Muscle of back (tissue), 11 donors: ENCODE data around the gene MAP2K7. TPM values are rescaled to one million over a fixed set of nuclear protein-coding genes. Genes with fewer than 3 reads are reported as not detected.
A peak's percentile ranks its signal among the peaks of the same experiment; 100 is the strongest.
"Not testable (repeated sequence)": the region's sequence is repeated elsewhere in the genome, so short reads cannot be mapped to it uniquely, and the experiment has no call there.

Experiments used
- DNase-seq, 3 donors: peaks; one replicate each; pipeline versions ENCODE4 v3.0.0 to v3.0.0-alpha.2; 2013
- polyA plus RNA-seq, 10 donors: library from polyadenylated mRNA; unstranded; fragments of 120-200 nt; gene quantifications; one replicate each; pipeline ENCODE4 v1.2.1, GENCODE V29; 2013; ENCODE audit not compliant: insufficient read length in 10 of 10

The MAP2K7 gene
- polyA plus RNA-seq, 10 donors, result 14.9 to 24.6 (median 20.6) TPM

DNA sequence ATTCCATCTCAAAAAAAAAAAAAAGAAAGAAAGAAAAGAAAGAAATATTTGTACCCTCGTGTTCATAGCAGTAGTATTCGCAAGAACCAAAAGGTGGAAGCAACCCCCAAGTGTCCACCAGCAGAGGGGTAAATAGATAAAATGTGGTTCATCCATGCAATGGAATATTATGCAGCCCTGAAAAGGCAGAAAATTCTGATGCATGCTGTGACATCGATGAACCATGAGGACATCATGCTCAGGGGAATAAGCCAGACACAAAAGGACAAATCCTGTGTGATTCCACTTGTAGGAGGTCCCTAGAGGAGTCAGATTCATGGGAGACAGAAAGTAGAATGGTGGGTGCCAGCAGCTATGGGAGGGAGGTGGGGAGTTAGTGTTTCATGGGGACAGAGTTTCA lies 21.8 kb upstream of the MAP2K7 start:
- DNase-seq, result no peak

DNA sequence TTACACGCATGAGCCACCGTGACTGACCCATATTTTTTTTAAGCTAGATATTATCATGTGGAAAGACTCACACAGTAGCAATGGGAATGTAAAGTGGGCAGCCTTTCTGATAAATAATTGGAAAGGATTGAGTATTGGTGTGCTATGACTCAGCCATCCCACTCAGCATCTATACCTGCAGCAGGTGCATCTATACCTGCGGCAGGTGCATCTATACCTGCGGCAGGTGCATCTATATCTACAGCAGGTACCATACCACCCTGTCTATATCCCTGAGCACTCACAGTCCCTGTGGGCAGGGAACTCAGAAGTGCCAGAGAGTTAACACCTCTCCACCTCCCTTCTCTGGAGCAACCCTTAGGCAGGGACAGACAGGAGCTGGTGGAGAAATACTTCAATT lies 20.6 kb upstream of the MAP2K7 start:
- DNase-seq, result no peak

DNA sequence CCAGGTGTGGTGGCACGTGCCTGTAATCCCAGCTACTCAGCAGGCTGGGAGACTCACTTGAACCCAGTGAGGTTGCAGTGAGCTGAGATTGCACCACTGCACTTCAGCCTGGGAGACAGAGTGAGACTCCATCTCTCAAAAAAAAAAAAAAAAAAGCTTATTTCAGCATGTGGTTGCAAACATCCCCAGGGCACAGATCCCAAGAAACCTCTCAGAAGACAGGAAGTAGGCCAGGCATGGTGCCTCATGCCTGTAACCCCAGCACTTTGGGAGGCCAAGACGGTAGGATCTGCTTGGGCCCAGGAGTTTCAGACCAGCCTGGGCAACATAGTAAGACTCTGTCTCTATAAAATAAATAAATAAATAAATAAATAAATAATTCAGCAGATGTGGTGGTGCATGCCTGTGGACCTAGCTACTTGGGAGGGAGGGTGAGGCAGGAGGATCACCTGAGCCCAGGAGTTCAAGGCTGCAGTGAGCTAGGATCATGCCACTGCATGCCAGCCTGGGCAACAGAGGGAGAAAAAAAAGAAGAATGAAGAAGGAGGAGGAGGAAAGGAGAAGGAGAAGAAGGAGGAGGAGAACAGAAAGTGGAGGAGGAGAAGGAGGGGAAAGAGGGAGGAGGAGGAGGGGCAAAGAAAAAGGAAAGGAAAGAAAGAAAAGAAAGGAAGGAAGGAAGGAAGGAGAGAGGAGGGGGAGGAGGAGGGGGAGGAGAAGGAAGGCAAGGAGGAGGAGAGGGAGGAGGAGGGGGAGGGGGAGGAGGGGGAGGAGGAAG lies 19.7 kb upstream of the MAP2K7 start:
- DNase-seq, result no peak

DNA sequence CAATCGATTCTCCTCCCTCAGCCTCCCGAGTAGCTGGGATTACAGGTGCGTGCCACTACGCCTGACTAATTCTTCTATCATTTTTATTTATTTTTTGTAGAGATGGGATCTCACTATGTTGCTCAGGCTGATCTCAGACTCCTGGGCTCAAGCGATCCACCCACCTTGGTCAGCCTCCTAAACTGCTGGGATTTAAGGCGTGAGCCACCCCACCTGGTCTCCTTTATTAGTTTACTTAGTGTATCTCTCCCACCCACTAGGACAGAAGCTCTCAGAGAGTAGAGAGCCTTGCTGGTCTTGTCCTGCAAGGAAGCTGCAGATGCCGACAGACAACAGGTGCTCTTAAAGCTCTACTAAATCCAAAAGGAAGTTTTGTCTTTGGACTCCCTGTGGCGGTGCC lies 17.9 kb upstream of the MAP2K7 start:
- DNase-seq, result no peak

DNA sequence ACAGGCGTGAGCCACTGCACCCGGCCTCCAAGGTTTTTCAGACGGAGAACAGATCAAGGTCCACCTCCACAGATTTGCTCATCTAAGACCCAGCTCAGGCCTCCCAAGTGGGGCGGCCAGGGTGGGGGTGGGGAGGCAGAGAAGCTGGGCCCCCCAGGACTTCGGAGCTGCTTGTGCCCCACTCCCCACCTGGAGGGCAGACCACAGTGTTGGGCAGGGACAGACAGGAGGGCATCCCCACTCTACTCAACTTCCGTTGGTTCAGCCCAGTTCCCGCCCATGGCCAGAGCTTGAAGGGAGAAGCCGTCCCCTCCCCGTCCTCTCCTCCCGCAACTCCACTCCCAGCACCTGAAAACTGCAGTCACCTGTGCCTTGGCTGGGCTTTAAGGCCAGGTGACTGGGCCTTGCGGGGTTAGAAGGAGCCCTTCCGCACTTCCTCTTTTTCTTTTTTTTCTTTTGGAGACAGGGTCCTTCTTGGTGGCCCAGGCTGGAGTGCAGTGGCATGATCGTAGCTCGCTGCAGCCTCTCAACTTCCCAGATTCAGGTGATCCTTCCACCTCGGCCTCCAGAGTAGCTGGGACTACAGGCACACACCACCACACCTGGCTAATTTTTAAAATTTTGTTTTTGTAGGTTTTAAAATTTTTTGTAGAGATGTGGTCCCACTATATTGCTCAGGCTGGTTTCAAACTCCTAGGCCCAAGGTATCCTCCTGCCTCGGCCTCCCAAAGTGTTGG lies 16.1 kb upstream of the MAP2K7 start:
- DNase-seq, result no peak

DNA sequence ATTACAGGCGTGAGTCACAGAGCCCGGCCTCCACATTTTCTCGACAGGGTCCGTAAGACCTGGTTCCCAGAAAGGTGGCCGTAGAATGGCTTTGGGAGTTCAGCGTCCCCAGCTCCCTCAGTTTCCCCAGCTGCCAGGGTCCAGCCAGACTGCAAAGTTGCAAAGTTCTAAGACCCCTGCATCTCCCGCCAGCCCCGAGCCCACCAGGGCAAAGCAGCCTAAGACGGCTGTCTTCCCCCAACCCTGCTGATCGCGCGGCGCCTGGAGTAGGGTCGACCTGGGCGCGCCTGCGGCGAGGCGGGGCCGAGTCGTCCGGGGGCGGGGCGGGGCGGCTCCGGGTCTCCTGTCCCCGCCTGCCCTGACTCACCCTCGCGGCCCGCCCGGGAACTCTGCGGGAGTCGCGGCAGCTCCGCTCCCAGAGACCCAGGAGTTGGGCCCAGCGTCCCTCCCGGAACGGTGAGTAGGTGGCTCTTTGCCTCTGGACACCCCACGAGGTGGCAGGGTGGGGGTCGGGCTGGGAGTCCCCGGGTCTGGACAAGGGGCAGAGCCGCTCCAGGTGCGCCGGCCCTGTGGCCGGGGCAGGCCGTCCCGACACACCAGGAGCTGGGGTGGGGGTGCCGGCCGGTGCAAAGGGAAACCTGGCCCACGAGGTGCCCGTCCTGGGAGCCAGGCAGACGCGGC lies 15.4 kb upstream of the MAP2K7 start, which contains the start of gene LRRC8E:
Gene LRRC8E (plus strand): TSS at position 366 of the 681 bp plus-strand sequence. CDS start 7,094 bp downstream, outside the sequence.
- DNase-seq, result peak in 2 of 3 donors; percentile 23 to 30

DNA sequence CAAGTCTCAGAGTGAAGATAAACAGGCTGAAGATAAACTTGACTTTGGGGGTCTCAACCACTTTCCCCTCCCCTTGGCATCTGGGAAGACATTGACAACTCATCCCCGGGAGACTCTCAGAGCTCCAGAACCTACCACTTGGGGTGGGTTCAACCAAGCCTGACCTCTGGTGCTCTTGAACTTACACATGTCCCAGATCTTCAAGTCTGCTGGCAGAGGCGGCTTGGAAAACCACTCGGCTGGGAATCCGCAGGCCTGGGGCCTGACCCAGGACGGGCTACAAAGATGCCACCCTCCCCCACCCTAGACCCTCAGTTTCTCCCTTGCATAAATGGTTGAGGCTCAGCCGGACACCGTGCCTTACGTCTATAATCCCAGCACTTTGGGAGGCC lies 14.9 kb upstream of the MAP2K7 start:
- no peak for DNase-seq

DNA sequence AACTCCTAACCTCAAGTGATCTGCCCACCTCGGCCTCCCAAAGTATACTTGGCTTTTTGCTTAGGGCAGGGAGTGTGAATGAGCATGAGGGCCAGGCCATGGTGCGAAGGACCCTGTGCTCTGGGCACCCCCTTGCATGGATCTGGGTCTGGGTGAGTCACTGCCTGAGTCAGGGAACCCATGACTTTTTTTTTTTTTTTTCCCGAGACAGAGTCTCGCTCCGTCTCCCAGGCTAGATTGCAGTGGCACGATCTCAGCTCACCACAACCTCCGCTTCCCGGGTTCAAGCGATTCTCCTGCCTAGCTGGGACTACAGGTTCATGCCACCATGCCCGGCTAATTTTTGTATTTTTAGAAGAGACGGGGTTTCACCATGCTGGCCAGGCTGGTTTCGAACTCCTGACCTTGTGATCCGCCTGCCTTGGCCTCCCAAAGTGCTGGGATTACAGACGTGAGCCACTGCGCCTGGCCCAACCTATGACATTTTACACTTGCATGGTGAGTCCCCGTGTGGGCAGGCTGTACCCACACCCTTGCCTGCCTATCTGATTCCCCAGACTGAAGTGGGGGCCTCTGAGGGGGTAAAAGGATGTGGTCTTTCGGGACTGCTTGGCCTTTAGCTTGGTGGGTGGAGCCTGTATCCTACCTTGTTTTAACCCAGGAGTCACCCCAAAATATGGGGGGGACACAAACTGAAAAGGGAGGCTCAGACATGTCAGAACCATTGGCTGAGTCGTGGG lies 10.1 kb upstream of the MAP2K7 start:
- not testable (repeated sequence) for DNase-seq

DNA sequence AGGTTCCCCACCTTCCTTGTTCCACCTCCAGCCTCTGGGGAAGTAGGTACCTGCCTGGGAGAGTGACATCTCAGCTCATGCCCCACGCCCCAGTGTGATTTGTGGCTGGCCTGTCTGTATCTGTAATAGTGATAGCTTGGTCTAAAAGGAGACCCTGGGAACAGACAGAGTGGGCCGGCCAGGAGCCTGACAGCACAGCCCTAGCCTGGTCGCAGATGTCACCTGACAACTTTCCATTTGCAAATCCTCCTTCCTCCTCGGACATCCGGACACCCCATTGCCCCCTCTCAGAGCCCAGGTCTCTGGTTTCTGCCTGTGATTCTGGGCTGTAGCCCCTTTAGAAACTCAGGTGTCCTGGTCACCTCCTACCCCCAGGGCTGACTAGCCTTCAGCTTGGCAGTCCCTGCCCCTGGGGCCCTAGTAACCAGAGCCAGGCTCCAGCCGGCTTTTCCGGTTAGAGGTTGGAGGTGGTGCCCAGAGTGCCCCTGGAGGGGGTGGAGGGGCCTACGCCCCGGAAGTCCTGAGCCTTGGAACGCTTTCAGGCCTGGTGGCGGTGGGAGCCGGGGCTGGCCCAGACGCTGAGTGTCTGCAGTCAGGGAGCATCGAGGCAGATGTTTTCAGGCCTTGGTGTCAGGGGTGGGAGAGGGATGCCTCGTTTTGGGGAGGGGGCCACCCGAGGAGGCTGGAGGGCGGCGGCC lies 8.9 kb upstream of the MAP2K7 start:
- DNase-seq, result no peak

DNA sequence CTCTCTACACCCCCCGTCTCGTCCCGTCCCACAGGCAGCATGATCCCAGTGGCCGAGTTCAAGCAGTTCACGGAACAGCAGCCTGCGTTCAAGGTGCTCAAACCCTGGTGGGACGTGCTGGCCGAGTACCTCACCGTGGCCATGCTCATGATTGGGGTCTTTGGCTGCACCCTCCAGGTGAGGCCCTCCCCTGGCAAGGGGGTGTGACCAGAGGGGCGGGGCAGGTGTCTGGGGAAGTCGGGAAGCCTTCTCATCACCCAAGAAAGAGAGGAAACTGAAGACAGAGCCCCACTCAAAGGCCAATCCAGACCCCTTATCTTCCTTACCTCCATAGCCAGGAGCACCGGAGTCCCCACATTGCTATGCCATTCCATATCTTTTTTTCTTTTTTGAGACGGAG lies 8.1 kb upstream of the MAP2K7 start:
- DNase-seq, result no peak

DNA sequence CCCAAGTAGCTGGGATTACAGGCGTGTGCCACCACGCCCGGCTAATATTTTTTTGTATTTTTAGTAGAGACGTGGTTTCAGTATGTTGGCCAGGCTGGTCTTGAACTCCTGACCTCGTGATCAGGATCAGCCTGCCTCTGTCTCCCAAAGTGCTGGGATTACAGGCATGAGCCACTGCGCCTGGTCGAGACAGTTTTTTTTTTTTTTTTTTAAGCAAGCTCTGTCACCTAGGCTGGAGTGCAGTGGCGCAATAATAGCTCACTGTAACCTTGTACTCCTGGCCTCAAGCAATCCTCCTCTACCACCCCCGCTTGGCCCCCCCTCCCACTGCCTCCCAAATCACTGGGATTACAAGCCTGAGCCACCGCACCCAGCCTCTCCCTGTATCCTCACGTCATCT lies 6.4 kb upstream of the MAP2K7 start:
- no peak for DNase-seq

DNA sequence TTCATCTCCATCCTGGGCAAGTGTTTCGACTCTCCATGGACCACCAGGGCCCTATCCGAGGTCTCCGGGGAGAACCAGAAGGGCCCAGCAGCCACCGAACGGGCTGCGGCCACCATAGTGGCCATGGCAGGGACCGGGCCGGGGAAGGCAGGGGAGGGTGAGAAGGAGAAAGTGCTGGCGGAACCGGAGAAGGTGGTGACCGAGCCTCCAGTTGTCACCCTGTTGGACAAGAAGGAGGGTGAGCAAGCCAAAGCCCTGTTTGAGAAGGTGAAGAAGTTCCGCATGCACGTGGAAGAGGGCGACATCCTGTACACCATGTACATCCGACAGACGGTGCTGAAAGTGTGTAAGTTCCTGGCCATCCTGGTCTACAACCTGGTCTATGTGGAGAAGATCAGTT lies 4.7 kb upstream of the MAP2K7 start:
- no peak for DNase-seq

DNA sequence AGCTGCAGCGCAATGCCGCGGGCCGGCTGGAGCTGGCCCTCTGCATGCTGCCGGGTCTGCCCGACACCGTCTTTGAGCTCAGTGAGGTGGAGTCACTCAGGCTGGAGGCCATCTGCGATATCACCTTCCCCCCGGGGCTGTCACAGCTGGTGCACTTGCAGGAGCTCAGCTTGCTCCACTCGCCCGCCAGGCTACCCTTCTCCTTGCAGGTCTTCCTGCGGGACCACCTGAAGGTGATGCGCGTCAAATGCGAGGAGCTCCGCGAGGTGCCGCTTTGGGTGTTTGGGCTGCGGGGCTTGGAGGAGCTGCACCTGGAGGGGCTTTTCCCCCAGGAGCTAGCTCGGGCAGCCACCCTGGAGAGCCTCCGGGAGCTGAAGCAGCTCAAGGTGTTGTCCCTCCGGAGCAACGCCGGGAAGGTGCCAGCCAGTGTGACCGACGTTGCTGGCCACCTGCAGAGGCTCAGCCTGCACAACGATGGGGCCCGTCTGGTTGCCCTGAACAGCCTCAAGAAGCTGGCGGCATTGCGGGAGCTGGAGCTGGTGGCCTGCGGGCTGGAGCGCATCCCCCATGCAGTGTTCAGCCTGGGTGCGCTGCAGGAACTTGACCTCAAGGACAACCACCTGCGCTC lies 3.8 kb upstream of the MAP2K7 start:
- no peak for DNase-seq

DNA sequence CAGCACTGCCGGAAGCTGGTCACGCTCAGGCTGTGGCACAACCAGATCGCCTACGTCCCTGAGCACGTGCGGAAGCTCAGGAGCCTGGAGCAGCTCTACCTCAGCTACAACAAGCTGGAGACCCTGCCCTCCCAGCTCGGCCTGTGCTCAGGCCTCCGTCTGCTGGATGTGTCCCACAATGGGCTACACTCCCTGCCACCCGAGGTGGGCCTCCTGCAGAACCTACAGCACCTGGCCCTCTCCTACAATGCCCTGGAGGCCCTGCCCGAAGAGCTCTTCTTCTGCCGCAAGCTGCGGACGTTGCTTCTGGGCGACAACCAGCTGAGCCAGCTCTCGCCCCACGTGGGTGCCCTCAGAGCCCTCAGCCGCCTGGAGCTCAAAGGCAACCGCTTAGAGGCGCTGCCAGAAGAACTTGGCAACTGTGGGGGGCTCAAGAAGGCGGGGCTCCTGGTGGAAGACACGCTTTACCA lies 3.2 kb upstream of the MAP2K7 start:
- DNase-seq, result peak in 1 of 3 donors; percentile 15

DNA sequence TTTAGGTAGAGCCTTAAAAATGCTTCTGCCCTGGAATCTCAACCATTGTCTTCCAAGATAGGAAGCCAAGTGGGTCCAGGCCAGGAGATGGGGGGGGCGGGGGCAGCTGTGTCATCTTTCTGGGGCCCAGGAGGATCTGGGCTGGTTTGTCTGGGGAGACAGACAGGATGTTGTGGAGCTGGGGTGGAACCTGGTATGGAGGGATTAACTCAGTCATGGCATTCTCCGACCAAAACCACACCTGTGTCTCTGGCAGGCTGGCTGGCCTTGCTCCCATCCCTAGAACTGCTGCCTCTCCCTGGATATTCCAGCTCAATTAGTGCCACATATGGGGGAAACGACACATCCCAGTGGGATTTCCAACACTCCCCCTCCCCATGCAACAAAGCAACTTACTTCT lies 2.7 kb upstream of the MAP2K7 start:
- no peak for DNase-seq

DNA sequence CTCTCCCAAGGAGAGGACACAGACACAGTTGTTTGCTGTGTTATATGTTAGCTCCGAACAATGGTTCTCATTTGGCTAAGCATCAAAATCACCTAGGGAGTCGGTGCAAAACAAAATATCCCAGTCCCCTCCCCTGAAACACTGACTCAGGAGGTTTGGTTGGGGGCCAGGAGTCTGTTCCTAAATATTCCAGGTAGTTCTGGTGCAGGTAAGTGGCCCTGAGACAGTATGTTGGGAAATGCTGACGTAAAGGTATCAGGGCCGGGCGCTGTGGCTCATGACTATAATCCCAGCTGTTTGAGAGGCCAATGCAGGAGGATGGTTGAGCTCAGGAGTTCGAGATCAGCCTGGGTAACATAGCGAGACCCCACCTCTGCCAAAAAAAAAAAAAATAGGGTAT lies 2.3 kb upstream of the MAP2K7 start:
- DNase-seq, result no peak

DNA sequence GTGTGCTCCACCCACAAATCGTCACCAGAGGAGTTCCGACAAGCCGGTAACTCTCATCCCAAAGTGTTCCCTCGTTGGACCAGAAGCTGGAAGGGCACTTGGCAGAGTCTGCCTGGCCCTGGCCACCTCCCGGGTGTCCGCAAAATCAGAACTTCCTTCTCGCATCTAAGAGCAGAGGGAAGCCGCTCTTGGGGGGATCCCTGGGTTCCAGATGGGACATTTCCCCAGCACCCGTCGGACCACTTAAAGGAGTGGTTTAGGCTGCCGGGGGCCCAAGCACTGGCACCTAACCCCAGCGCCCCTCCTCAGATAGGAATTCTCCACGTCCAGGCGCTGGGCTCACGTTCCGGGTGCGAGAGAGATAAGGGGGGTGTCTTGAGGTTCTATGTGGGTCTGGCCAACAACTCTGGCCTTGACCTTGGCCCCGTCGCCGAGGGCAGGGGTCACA lies 857 bp upstream of the MAP2K7 start:
- no peak for DNase-seq

DNA sequence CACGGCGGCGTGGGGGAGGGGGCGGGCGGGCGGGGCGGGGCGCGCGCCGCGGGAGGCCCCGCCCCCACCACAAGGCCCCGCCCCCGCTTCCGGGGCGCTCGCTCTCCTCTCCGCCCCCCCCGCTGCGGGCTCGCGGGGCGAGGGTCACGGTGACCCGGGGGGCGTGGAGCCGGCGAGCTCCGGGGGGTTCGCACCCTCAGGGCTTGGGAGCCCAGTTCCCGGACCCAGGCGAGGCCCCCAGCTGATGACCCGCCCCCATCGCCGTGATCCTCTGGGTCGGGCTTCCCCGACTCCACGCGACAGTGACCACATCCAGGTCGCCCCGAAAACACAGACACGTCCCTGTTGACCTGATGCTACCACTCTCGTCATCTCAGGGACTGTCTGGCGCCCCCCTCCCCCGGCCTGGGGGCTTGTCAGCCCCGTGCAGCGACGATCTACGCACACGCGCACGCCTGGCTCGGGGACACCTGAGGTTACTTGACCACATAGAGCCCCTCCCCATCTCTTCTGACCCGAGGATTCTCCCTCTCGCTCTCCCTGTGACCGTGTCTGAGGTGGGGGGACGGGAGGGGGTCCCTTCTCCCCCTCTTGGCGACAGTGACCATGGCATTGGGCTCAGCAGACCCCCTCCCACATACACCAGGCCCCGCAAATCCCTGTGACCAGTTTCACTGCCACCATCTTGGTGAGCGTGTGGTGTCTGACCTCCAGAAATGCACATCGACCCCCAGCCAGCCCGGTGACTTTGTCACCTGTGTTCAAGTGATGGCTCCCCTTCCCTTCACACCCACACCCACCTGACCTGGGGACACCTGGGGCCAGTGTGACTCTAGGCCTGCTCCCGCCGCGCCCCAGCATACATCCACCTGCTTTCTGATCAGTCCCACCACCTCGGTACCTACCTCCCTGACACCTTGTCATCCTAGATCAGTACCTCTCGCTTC lies 670 bp downstream of the MAP2K7 start:
- peak in 2 of 3 donors; percentile 49 to 77 for DNase-seq

DNA sequence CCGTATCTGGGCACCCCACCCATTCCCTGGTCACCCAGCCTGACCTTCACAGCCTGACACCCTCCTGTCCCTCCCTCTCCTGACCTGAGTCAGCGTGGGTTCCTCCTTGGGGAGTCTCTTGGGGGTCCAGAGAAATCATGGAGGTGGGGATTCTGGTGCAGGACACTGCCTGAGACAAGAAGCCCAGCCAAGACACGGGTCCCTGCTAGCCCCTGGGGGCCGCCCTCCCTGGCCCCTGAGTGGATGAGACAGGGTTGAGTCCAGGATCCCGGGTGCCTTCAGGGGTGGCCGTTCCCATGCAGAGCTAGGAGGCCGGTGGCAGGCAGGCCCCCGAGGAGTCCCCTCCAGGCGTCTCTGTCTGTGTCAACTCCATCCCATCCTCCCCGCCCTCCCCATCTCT lies 1.6 kb downstream of the MAP2K7 start:
- DNase-seq, result peak in 1 of 3 donors; percentile 9
